ENCODE measurements around the gene DNALI1. TPM values are rescaled to one million over a fixed set of nuclear protein-coding genes. Genes with fewer than 3 reads are reported as not detected.

The DNALI1 gene
- total and polyA plus RNA-seq, 2 donors (not counting 3 experiments of a cell fraction or from before 2014, with no cell fraction given) = 5.2 to 8.1 TPM

DNA sequence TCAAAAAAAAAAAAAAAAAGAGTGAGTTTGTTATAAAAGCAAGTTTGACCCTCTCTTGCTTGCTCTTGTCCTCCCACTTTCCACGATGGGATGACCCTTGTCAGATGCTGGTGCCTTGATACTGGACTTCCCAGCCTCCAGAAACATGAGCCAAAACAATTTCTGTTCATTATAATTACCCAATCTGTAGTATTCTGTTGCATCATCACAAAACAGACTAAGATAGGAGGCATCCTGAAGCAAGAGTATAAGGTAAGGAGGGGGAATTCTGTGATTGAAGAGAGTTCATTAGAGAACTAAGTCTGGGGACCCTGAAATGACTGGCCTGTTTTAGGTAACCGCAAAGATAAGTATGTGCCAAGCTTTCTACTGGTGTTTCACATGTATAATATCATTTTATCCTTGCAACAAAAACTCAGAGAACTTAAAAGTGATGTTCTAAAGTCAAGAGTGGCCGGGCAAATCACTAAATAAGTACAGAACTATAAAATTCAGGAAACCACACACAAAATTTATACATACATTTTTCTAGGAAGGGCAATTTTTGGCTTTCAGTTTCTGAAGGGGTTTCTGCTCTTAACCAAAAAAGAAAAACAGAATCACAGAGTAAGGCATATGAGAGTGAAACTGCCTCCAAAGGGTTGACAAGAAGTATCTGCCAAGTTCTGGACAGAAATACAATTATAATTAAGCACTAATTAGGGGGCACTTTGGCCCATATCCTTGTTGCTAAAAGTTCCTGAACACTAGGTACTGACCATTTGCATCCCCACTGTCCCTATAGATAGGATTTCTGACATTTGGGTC lies 14.0 kb downstream of the DNALI1 start:
- H3K9ac ChIP-seq (replicated peaks; ENCODE audit: extremely low read depth, insufficient read depth, low read length) = no peak overlapping the region
- H3K9me1 ChIP-seq (replicated peaks; ENCODE audit: control insufficient read depth, extremely low read depth, insufficient read depth, low read length) = no peaks in the 10 kb centered on the region
- no peak for DNase-seq (ENCODE audit: low read depth, low spot score)
- H3K79me2 ChIP-seq (ENCODE audit: control insufficient read depth, insufficient read depth, low read length) = no peaks in the 10 kb centered on the region
- H3K27ac ChIP-seq (ENCODE audit: insufficient read depth, low read depth, low read length) = no peak overlapping the region
- no peak overlapping the region for H3K4me2 ChIP-seq (ENCODE audit: insufficient read depth, low read length)
- POLR2A ChIA-PET = no interaction called here
- intact Hi-C loops (cut with micrococcal nuclease) = loop anchor here (10.0 kb wide), 1 partner anchor 444 kb away; the partner anchor contains the start of gene UTP11
- no peak overlapping the region for H3K4me3 ChIP-seq (replicated peaks in 1 of 3; ENCODE audit: insufficient read depth in 1 of 3, low read depth in 1 of 3, low read length in 3 of 3)
- no peaks in the 10 kb centered on the region for H4K20me1 ChIP-seq (replicated peaks; ENCODE audit: control insufficient read depth, extremely low read depth, insufficient read depth, low read length)
- no TSS peak for BruUV-seq (replicated peaks)
- dilution Hi-C loops (cut with MboI; ENCODE audit: extremely low pct_ligation_motif_present, low sequenced_read_pairs) = no loop called here
- no peak for FAIRE-seq
- H3K9me3 ChIP-seq (replicated peaks; ENCODE audit: control insufficient read depth, insufficient read depth, low read length) = no peaks in the 10 kb centered on the region
- peaks cover 15% of the 10 kb centered on the region for H3K4me1 ChIP-seq (ENCODE audit: control insufficient read depth, extremely low read depth, insufficient read depth, low read length)
- no peaks in the 10 kb centered on the region for H3K27me3 ChIP-seq (ENCODE audit: control insufficient read depth in 2 of 2, insufficient read depth in 2 of 2, low read length in 2 of 2)
- TF ChIP-seq POLR2AphosphoS5 (IDR thresholded peaks at IDR 0.05; ENCODE audit: insufficient read depth, low read depth, low read length) (no peak), MAX (IDR thresholded peaks at IDR 0.05; ENCODE audit: insufficient read depth, insufficient read length) (no peak), EZH2 (IDR thresholded peaks at IDR 0.05; ENCODE audit: borderline replicate concordance, low read depth, low read length, severe bottlenecking) (no peak), GATA2 (IDR thresholded peaks at IDR 0.05; ENCODE audit: insufficient read depth, insufficient read length, low read depth, low read length) (no peak), POLR2A (IDR thresholded peaks at IDR 0.05; ENCODE audit: low read depth, low read length) (no peak), FOS (IDR thresholded peaks at IDR 0.05; ENCODE audit: borderline replicate concordance, insufficient read depth, low read length) (no peak), MYC (IDR thresholded peaks at IDR 0.05; ENCODE audit: low read depth, low read length) (no peak), JUN (IDR thresholded peaks at IDR 0.05; ENCODE audit: borderline replicate concordance, insufficient read depth, insufficient read length, low read depth) (no peak)
- TF ChIP-seq, protein P1, sequence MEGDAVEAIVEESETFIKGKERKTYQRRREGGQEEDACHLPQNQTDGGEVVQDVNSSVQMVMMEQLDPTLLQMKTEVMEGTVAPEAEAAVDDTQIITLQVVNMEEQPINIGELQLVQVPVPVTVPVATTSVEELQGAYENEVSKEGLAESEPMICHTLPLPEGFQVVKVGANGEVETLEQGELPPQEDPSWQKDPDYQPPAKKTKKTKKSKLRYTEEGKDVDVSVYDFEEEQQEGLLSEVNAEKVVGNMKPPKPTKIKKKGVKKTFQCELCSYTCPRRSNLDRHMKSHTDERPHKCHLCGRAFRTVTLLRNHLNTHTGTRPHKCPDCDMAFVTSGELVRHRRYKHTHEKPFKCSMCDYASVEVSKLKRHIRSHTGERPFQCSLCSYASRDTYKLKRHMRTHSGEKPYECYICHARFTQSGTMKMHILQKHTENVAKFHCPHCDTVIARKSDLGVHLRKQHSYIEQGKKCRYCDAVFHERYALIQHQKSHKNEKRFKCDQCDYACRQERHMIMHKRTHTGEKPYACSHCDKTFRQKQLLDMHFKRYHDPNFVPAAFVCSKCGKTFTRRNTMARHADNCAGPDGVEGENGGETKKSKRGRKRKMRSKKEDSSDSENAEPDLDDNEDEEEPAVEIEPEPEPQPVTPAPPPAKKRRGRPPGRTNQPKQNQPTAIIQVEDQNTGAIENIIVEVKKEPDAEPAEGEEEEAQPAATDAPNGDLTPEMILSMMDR (IDR thresholded peaks at IDR 0.05; ENCODE audit: extremely low read depth in 1 of 2, insufficient read depth in 1 of 2, low read depth in 1 of 2, low read length in 2 of 2) = no peak
- CTCF ChIA-PET = no interaction called here
- H2AFZ ChIP-seq (ENCODE audit: low read depth, low read length) = no peak overlapping the region
- peaks cover 34 to 47% of the 10 kb centered on the region in 2 experiments for H3K36me3 ChIP-seq (ENCODE audit: control insufficient read depth in 2 of 2, extremely low read depth in 1 of 2, insufficient read depth in 2 of 2, low read length in 2 of 2)
